AG04450 (cell line): ENCODE data around the gene ZSWIM8. TPM values are rescaled to one million over a fixed set of nuclear protein-coding genes. Genes with fewer than 3 reads are reported as not detected.

ENCODE experiments used
- CTCF ChIA-PET: fragments of 300-600, 350-600 bp; formaldehyde crosslinking; extraction: SDS; loops from one replicate; lab custom pipeline; 2022; ENCODE audit warnings: antibody characterized with exemption, inconsistent platforms; lab: Charles Lee
- POLR2A ChIA-PET: fragments of 350-600 bp; formaldehyde crosslinking; extraction: SDS; loops from one replicate; lab custom pipeline; 2021; ENCODE audit warnings: antibody characterized with exemption, inconsistent platforms; lab: Yijun Ruan, JAX
- DNase-seq: peaks from one replicate; pipeline ENCODE4 v3.0.0-alpha.2; 2011; ENCODE audit warnings: low read depth, low spot score
- H3K27ac ChIP-seq: one replicate; pipeline ENCODE4 v1.5.1; 2012; ENCODE audit warnings: low read depth, low read length, control low read depth
- H3K27me3 ChIP-seq: one replicate; pipeline ENCODE4 v1.6.0; 2012; ENCODE audit warnings: low read length; ENCODE audit not compliant: control insufficient read depth, insufficient read depth
- H3K4me3 ChIP-seq: 2 replicates; pipeline ENCODE4 v1.5.1; 2011; ENCODE audit warnings: mild to moderate bottlenecking, low read depth, low read length, control low read depth
- H3K9me3 ChIP-seq: 2 replicates; pipeline ENCODE4 v1.5.1; 2012; ENCODE audit warnings: low read length; ENCODE audit not compliant: control insufficient read depth, insufficient read depth
- polyA plus RNA-seq: library from polyadenylated mRNA; depleted of rRNA; stranded (reverse); fragments of >200 nt; gene quantifications from 2 replicates; pipeline ENCODE4 v1.2.3, GENCODE V29; 2011
- TF ChIP-seq, protein P1 (sequence below): IDR thresholded peaks from 2 replicates; pipeline ENCODE4 v1.5.1; 2011; ENCODE audit warnings: low read depth, low read length, control low read depth, inconsistent platforms

The ZSWIM8 gene
- polyA plus RNA-seq, 1 experiment = 44.2 TPM

DNA sequence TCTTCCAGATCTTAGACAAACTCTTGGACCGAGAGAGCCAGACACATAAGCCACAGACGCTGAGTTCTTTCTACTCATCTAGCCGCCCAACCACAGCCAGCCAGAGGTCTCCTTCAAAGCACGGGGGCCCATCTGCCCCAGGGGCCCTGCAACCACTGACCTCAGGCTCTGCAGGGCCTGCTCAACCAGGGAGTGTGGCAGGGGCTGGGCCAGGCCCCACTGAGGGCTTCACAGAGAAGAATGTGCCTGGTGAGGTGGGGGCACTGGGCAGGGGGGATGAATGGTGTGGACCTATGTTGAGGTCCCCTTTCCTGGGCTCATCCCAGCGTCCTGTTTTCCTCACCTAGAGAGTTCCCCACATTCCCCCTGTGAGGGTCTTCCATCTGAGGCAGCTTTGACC, 11.4 kb downstream of the ZSWIM8 start:
- DNase-seq = no peak
- TF ChIP-seq, protein P1, sequence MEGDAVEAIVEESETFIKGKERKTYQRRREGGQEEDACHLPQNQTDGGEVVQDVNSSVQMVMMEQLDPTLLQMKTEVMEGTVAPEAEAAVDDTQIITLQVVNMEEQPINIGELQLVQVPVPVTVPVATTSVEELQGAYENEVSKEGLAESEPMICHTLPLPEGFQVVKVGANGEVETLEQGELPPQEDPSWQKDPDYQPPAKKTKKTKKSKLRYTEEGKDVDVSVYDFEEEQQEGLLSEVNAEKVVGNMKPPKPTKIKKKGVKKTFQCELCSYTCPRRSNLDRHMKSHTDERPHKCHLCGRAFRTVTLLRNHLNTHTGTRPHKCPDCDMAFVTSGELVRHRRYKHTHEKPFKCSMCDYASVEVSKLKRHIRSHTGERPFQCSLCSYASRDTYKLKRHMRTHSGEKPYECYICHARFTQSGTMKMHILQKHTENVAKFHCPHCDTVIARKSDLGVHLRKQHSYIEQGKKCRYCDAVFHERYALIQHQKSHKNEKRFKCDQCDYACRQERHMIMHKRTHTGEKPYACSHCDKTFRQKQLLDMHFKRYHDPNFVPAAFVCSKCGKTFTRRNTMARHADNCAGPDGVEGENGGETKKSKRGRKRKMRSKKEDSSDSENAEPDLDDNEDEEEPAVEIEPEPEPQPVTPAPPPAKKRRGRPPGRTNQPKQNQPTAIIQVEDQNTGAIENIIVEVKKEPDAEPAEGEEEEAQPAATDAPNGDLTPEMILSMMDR = no peak
- H3K4me3 ChIP-seq = no peak overlapping the region
- no peaks in the 10 kb centered on the region; the same call in 1 of the 2 replicates for H3K9me3 ChIP-seq
- POLR2A ChIA-PET = interaction anchor here (0.6 kb wide), 1 partner anchor 10 kb away, joined by 4 read pairs; no protein-coding TSS in a partner anchor
- CTCF ChIA-PET = no interaction called here
- no peak overlapping the region for H3K27ac ChIP-seq
- H3K27me3 ChIP-seq = no peaks in the 10 kb centered on the region

DNA sequence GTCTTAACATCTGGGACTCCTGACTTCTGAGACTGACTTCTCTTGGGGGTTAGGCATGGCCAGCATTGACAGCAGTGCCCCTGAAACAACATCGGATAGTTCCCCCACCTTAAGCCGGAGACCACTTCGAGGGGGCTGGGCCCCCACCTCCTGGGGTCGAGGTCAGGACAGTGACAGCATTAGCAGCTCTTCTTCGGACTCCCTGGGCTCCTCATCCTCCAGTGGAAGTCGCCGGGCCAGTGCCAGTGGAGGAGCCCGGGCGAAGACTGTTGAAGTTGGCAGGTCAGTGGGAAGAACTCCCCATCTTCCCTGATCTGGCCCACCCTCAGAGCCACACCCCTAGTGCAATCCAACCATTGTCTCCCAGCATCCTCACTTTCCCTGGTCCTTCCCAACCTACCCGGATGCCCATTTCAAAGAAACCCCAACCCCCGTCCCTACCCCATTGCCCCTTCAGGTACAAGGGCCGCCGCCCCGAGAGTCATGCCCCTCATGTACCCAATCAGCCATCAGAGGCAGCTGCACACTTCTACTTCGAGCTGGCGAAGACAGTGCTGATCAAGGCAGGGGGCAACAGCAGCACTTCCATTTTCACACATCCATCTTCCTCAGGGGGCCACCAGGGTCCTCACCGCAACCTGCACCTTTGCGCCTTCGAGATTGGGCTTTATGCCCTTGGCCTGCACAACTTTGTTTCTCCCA, 12.1 kb downstream of the ZSWIM8 start:
- POLR2A ChIA-PET = no interaction called here

DNA sequence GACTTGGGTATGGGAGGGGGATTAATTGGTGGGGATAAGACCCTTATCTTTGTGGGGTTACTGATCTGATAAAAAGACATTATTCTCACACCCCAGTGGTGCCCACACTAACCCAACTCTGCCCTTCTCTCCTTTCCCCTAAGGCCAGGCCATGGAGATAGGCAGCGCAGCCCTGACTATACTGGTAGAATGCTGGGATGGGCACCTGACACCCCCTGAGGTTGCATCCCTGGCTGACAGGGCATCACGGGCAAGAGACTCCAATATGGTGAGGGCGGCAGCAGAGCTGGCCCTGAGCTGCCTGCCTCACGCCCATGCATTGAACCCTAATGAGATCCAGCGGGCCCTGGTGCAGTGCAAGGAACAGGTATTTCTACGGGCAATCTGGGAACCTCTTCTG, 12.7 kb downstream of the ZSWIM8 start:
- no peaks in the 10 kb centered on the region for H3K27me3 ChIP-seq
- DNase-seq = no peak
- POLR2A ChIA-PET = no interaction called here
- H3K27ac ChIP-seq = no peak overlapping the region
- CTCF ChIA-PET = no interaction called here
- H3K4me3 ChIP-seq = no peak overlapping the region
- TF ChIP-seq, protein P1 = no peak
- H3K9me3 ChIP-seq = no peaks in the 10 kb centered on the region; the same call in 1 of the 2 replicates

More for the DNA sequence above, 12.1 kb downstream of the ZSWIM8 start:
- Histone ChIP-seq H3K27me3 (no peaks in the 10 kb centered on the region), H3K4me3 (no peak overlapping the region), H3K27ac (no peak overlapping the region), H3K9me3 (no peaks in the 10 kb centered on the region; the same call in 1 of the 2 replicates)
- TF ChIP-seq, protein P1 = no peak
- no peak for DNase-seq
- CTCF ChIA-PET = no interaction called here

DNA sequence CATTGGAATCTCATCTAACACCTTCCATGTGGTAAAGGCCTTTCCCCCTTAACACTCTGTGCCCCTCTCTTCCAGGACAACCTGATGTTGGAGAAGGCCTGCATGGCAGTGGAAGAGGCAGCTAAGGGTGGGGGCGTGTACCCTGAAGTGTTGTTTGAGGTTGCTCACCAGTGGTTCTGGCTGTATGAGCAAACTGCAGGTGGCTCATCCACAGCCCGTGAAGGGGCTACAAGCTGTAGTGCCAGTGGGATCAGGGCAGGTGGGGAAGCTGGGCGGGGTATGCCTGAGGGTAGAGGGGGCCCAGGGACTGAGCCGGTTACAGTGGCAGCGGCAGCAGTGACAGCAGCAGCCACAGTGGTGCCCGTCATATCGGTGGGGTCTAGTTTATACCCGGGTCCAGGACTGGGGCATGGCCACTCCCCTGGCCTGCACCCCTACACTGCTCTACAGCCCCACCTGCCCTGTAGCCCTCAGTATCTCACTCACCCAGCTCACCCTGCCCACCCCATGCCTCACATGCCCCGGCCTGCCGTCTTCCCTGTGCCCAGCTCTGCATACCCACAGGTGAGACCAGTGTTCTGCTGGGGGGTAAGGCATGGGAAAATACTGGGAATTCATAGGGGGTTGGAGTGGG, 13.6 kb downstream of the ZSWIM8 start:
- ChIA-PET CTCF (no interaction called here), POLR2A (interaction anchor here (0.5 kb wide), 1 partner anchor 10 kb away, joined by 3 read pairs; no protein-coding TSS in a partner anchor)

More for the DNA sequence above, 13.6 kb downstream of the ZSWIM8 start:
- H3K27ac ChIP-seq = no peak overlapping the region
- no peak for DNase-seq
- H3K9me3 ChIP-seq = no peaks in the 10 kb centered on the region; the same call in 1 of the 2 replicates
- no peak overlapping the region for H3K4me3 ChIP-seq
- no peaks in the 10 kb centered on the region for H3K27me3 ChIP-seq
- TF ChIP-seq, protein P1 = no peak
